ENCODE results near the gene MPG. TPM values are rescaled to one million over a fixed set of nuclear protein-coding genes. Genes with fewer than 3 reads are reported as not detected.

MPG gene
- total and polyA plus RNA-seq, 2 of the 8 experiments (the other 6 are each of a cell fraction or from before 2014, with no cell fraction given) = 37.6 to 83.7 TPM

DNA sequence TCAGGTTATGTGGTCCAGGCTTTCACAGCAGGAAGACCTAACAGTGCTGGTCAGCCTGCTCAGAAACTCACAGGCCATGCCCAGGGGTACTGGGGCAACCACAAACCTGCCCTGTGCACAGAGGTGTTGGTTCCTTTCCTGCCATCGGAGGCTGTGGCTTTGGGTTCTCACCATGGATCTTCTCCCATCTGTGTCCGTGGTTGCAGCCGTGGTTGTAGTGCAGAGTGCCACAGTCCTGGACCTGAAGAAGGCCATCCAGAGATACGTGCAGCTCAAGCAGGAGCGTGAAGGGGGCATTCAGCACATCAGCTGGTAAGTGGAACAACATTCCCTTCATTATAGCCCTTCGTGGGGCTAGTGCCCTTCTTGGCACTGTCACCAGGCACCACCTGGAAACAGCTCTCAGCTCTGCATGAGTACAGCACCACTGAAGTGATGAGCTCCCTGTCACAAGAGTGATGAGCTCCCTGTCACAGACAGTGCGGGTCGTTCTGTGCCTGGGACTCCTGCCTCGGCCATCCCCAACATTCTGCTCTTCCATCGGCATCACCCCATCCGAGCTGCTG lies 22.4 kb upstream of the MPG start (continued):
- TF ChIP-seq, protein P1, sequence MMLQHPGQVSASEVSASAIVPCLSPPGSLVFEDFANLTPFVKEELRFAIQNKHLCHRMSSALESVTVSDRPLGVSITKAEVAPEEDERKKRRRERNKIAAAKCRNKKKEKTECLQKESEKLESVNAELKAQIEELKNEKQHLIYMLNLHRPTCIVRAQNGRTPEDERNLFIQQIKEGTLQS (IDR thresholded peaks at IDR 0.05; ENCODE audit: insufficient read depth, low read depth, low read length) = no peak
- TF ChIP-seq, protein P2, sequence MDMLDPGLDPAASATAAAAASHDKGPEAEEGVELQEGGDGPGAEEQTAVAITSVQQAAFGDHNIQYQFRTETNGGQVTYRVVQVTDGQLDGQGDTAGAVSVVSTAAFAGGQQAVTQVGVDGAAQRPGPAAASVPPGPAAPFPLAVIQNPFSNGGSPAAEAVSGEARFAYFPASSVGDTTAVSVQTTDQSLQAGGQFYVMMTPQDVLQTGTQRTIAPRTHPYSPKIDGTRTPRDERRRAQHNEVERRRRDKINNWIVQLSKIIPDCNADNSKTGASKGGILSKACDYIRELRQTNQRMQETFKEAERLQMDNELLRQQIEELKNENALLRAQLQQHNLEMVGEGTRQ (IDR thresholded peaks at IDR 0.05; ENCODE audit: low read length) = no peak
- TF ChIP-seq SP2 (IDR thresholded peaks at IDR 0.05; ENCODE audit: low read length) = no peak
- no peak for TF ChIP-seq KDM1A (IDR thresholded peaks at IDR 0.05; ENCODE audit: borderline replicate concordance, low read length)
- TF ChIP-seq KDM4A (IDR thresholded peaks at IDR 0.05; ENCODE audit: low read depth, low read length, severe bottlenecking) = no peak
- no peak for TF ChIP-seq RAD21 (IDR thresholded peaks at IDR 0.05 in 1 of 2, conservative IDR thresholded peaks at IDR 0.05 in 1 of 2; ENCODE audit: low read depth in 2 of 2, low read length in 2 of 2)
- TF ChIP-seq SAP30 (IDR thresholded peaks at IDR 0.05; ENCODE audit: insufficient read depth, insufficient replicate concordance, low read length) = no peak

All from H1 (cell line).